H9 (cell line): Measurements from ENCODE around the gene TPD52L1. TPM values are rescaled to one million over a fixed set of nuclear protein-coding genes. Genes with fewer than 3 reads are reported as not detected.

Experiments used
- DNase-seq: peaks from one replicate; pipeline ENCODE4 v3.0.0-alpha.2; 2017
- H2AFZ ChIP-seq: one replicate; pipeline ENCODE4 v1.6.1; 2013; ENCODE audit warnings: mild to moderate bottlenecking, low read length, control low read depth, moderate library complexity
- H2AK5ac ChIP-seq: 2 replicates; pipeline ENCODE4 v1.6.1; 2013; ENCODE audit warnings: low read length, control low read depth, mixed read lengths; ENCODE audit not compliant: insufficient read length
- H2BK120ac ChIP-seq: one replicate; pipeline ENCODE4 v1.6.1; 2013; ENCODE audit warnings: low read depth, mild to moderate bottlenecking, low read length, control low read depth, inconsistent platforms; ENCODE audit not compliant: poor library complexity, severe bottlenecking
- H2BK12ac ChIP-seq: 2 replicates; pipeline ENCODE4 v1.6.1; 2013; ENCODE audit warnings: low read length, control low read depth, mixed read lengths, low read depth; ENCODE audit not compliant: insufficient read length
- H2BK15ac ChIP-seq: 2 replicates; pipeline ENCODE4 v1.6.1; 2013; ENCODE audit warnings: low read depth, low read length, control low read depth
- H2BK20ac ChIP-seq: one replicate; pipeline ENCODE4 v1.6.1; 2013; ENCODE audit warnings: low read depth, mild to moderate bottlenecking, low read length, control low read depth, inconsistent platforms; ENCODE audit not compliant: poor library complexity, severe bottlenecking
- H2BK5ac ChIP-seq: 2 replicates; pipeline ENCODE4 v1.6.1; 2013; ENCODE audit warnings: low read length, control low read depth, mixed read lengths; ENCODE audit not compliant: insufficient read length
- H3K14ac ChIP-seq: 2 replicates; pipeline ENCODE4 v1.6.1; 2013; ENCODE audit warnings: low read length, control low read depth; ENCODE audit not compliant: insufficient read depth
- H3K18ac ChIP-seq: 2 replicates; pipeline ENCODE4 v1.6.1; 2013; ENCODE audit warnings: low read depth, mild to moderate bottlenecking, mixed read lengths, low read length, control low read depth; ENCODE audit not compliant: insufficient read length
- H3K23ac ChIP-seq: 2 replicates; pipeline ENCODE4 v1.6.1; 2013; ENCODE audit warnings: low read length, control low read depth, mixed read lengths, low read depth; ENCODE audit not compliant: insufficient read length
- H3K23me2 ChIP-seq: 2 replicates; pipeline ENCODE4 v1.6.1; 2013; ENCODE audit warnings: low read depth, mild to moderate bottlenecking, mixed read lengths, low read length, control low read depth; ENCODE audit not compliant: insufficient read length, poor library complexity, severe bottlenecking
- H3K27ac ChIP-seq: 2 replicates; pipeline ENCODE4 v1.5.1; 2013; ENCODE audit warnings: low read length, control low read depth, mixed read lengths, low read depth; ENCODE audit not compliant: insufficient read length
- H3K27me3 ChIP-seq: 2 replicates; pipeline ENCODE4 v1.6.1; 2013; ENCODE audit warnings: low read length, control low read depth, inconsistent platforms; ENCODE audit not compliant: insufficient read depth
- H3K4ac ChIP-seq: 2 replicates; pipeline ENCODE4 v1.6.1; 2013; ENCODE audit warnings: low read depth, mild to moderate bottlenecking, control low read depth, inconsistent platforms, low read length, moderate library complexity
- H3K4me1 ChIP-seq: 2 replicates; pipeline ENCODE4 v1.6.1; 2013; ENCODE audit warnings: low read length, control low read depth, inconsistent platforms; ENCODE audit not compliant: insufficient read depth
- H3K4me2 ChIP-seq: 2 replicates; pipeline ENCODE4 v1.6.1; 2013; ENCODE audit warnings: low read length, control low read depth, mixed read lengths; ENCODE audit not compliant: insufficient read length, insufficient read depth
- H3K56ac ChIP-seq: 2 replicates; pipeline ENCODE4 v1.6.1; 2013; ENCODE audit warnings: low read depth, mild to moderate bottlenecking, mixed read lengths, low read length, control low read depth; ENCODE audit not compliant: insufficient read length
- H3K79me1 ChIP-seq: 2 replicates; pipeline ENCODE4 v1.6.1; 2013; ENCODE audit warnings: low read depth, mild to moderate bottlenecking, moderate library complexity, low read length, control low read depth, inconsistent platforms; ENCODE audit not compliant: insufficient read depth, poor library complexity, severe bottlenecking
- H3K79me2 ChIP-seq: 2 replicates; pipeline ENCODE4 v1.6.1; 2013; ENCODE audit warnings: low read length, control low read depth, inconsistent platforms; ENCODE audit not compliant: insufficient read depth
- H3K9ac ChIP-seq: 2 replicates; pipeline ENCODE4 v1.6.1; 2013; ENCODE audit warnings: low read length, control low read depth, mixed read lengths; ENCODE audit not compliant: insufficient read length; ENCODE audit errors: extremely low read depth
- H3K9me3 ChIP-seq: one replicate; pipeline ENCODE4 v1.6.1; 2013; ENCODE audit warnings: low read depth, low read length, inconsistent platforms; ENCODE audit not compliant: control insufficient read depth
- H3T11ph ChIP-seq: one replicate; pipeline ENCODE4 v1.6.1; 2013; ENCODE audit warnings: mild to moderate bottlenecking, low read length, control low read depth, inconsistent platforms
- H4K20me1 ChIP-seq: one replicate; pipeline ENCODE4 v1.6.1; 2013; ENCODE audit not compliant: control insufficient read depth, insufficient read length, insufficient read depth
- H4K5ac ChIP-seq: 2 replicates; pipeline ENCODE4 v1.6.1; 2013; ENCODE audit warnings: low read depth, mild to moderate bottlenecking, mixed read lengths, low read length, control low read depth; ENCODE audit not compliant: insufficient read length
- H4K8ac ChIP-seq: replicated peaks from 2 replicates; pipeline ENCODE4 v1.6.1; 2013; ENCODE audit warnings: low read length, control low read depth, mixed read lengths, low read depth; ENCODE audit not compliant: insufficient read length
- H4K91ac ChIP-seq: 2 replicates; pipeline ENCODE4 v1.6.1; 2013; ENCODE audit warnings: low read depth, mild to moderate bottlenecking, moderate library complexity, mixed read lengths, low read length, control low read depth; ENCODE audit not compliant: insufficient read length
- H3K27ac Mint-ChIP-seq, 3 experiments: 2 replicates in 2 of 3; 3 replicates in 1 of 3; pipeline ENCODE4 v1.8.0; 2020 to 2021; ENCODE audit warnings: mixed read lengths in 3 of 3, mild to moderate bottlenecking in 1 of 3, moderate library complexity in 1 of 3
- H3K27me3 Mint-ChIP-seq: 2 replicates; pipeline ENCODE4 v1.8.0; 2021; ENCODE audit warnings: low read depth, mild to moderate bottlenecking, moderate library complexity, mixed read lengths
- H3K36me3 Mint-ChIP-seq, 3 experiments: 2 replicates in 2 of 3; 3 replicates in 1 of 3; pipeline ENCODE4 v1.8.0; 2020 to 2021; ENCODE audit warnings: low read depth in 3 of 3, mixed read lengths in 3 of 3; ENCODE audit not compliant: insufficient read depth in 1 of 3
- H3K4me1 Mint-ChIP-seq, 2 experiments: 2 replicates each; pipeline ENCODE4 v1.8.0; 2020; ENCODE audit warnings: mixed read lengths in 2 of 2
- H3K4me3 Mint-ChIP-seq, 2 experiments: 2 replicates in 1 of 2; 3 replicates in 1 of 2; pipeline ENCODE4 v1.8.0; 2020 to 2021; ENCODE audit warnings: mild to moderate bottlenecking in 2 of 2, mixed read lengths in 2 of 2, moderate library complexity in 1 of 2
- H3K9me3 Mint-ChIP-seq, 2 experiments: 2 replicates in 1 of 2; 3 replicates in 1 of 2; pipeline ENCODE4 v1.8.0; 2020; ENCODE audit warnings: mild to moderate bottlenecking in 2 of 2, mixed read lengths in 2 of 2, moderate library complexity in 1 of 2
- WGBS: extraction: QIAGEN DNeasy Blood & Tissue Kit; methylation state at CpG from one replicate; pipeline ENCODE4 v1.1.7; 2013; ENCODE audit warnings: missing lambda C conversion rate, low lambda C conversion rate, mixed read lengths; ENCODE audit not compliant: insufficient read length; ENCODE audit errors: extremely low coverage; 5-methylcytosine and 5-hydroxymethylcytosine counted together
- total RNA-seq: library from RNA; stranded (reverse); gene quantifications from 2 replicates; pipeline ENCODE4 v1.2.1, GENCODE V29; 2021
- TF ChIP-seq, protein P1 (sequence below): fragments of 200-600 bp; sonication (generic); conservative IDR thresholded peaks from 3 replicates; pipeline ENCODE4 v1.8.0; 2021; ENCODE audit warnings: antibody characterized with exemption, mild to moderate bottlenecking

TPD52L1 gene
- total RNA-seq, 1 experiment from 2014 or later = 6.6 TPM

DNA sequence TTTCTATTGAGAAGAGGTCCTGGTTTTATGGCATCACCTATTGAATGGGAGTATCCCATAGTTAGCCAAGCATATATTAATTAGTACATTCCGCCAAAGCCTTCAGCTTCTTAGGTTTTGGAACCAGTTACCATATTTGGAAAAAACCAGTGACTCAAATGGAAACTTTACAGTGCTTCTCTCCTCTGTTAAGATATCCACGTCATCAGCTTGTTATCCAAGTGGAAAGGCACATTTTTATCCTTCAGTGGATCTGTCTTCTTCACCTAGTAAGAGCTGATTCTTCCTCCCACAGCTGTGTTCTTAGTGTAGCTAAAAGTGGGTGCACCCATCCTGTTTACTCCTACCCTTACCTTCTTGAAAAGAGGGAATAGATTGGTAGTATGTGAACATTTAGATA, 34.5 kb downstream of the TPD52L1 start:
- Histone ChIP-seq H3K4me2 (no peak overlapping the region), H2BK5ac (no peak overlapping the region), H4K20me1 (no peaks in the 10 kb centered on the region), H2BK15ac (no peak overlapping the region), H3K23me2 (no peaks in the 10 kb centered on the region), H3K9me3 (no peaks in the 10 kb centered on the region), H2AFZ (no peak overlapping the region), H3K4ac (no peak overlapping the region), H2BK20ac (no peak overlapping the region), H3T11ph (no peak overlapping the region), H3K56ac (no peak overlapping the region), H3K14ac (no peak overlapping the region), H2BK120ac (no peak overlapping the region), H4K5ac (no peak overlapping the region), H3K18ac (no peak overlapping the region), H3K27ac (no peak overlapping the region), H3K23ac (no peak overlapping the region), H3K4me1 (no peaks in the 10 kb centered on the region; the same call in 1 of the 2 replicates), H4K8ac (no peak overlapping the region), H3K9ac (no peak overlapping the region), H3K27me3 (no peaks in the 10 kb centered on the region), H2AK5ac (no peak overlapping the region), H3K79me1 (no peaks in the 10 kb centered on the region), H2BK12ac (no peak overlapping the region), H4K91ac (no peak overlapping the region), H3K79me2 (no peaks in the 10 kb centered on the region)
- WGBS = no CpG with 5 or more reads among the region's 2 CpGs
- no peaks in the 10 kb centered on the region for H3K9me3 Mint-ChIP-seq
- H3K27ac Mint-ChIP-seq = no peak overlapping the region
- DNase-seq = no peak
- no peak overlapping the region for H3K4me3 Mint-ChIP-seq
- no peaks in the 10 kb centered on the region for H3K27me3 Mint-ChIP-seq
- peaks cover 13 to 16% of the 10 kb centered on the region in 2 experiments for H3K4me1 Mint-ChIP-seq
- TF ChIP-seq, protein P1, sequence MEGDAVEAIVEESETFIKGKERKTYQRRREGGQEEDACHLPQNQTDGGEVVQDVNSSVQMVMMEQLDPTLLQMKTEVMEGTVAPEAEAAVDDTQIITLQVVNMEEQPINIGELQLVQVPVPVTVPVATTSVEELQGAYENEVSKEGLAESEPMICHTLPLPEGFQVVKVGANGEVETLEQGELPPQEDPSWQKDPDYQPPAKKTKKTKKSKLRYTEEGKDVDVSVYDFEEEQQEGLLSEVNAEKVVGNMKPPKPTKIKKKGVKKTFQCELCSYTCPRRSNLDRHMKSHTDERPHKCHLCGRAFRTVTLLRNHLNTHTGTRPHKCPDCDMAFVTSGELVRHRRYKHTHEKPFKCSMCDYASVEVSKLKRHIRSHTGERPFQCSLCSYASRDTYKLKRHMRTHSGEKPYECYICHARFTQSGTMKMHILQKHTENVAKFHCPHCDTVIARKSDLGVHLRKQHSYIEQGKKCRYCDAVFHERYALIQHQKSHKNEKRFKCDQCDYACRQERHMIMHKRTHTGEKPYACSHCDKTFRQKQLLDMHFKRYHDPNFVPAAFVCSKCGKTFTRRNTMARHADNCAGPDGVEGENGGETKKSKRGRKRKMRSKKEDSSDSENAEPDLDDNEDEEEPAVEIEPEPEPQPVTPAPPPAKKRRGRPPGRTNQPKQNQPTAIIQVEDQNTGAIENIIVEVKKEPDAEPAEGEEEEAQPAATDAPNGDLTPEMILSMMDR = no peak
- H3K36me3 Mint-ChIP-seq = no peaks in the 10 kb centered on the region
